ENCODE measurements around the gene SCRN3. TPM values are rescaled to one million over a fixed set of nuclear protein-coding genes. Genes with fewer than 3 reads are reported as not detected.
"Not testable (repeated sequence)": the region's sequence is repeated elsewhere in the genome, so short reads cannot be mapped to it uniquely, and the experiment has no call there.

The SCRN3 gene
- total RNA-seq = 10 to 100 TPM; 16.1 to 17.6 TPM

- CTCF ChIA-PET = no interaction called here
- POLR2A ChIA-PET = interaction anchor here (0.8 kb wide), 1 partner anchor 433 kb away, joined by 4 read pairs; no protein-coding TSS in a partner anchor
These were observed at the start of gene SCRN3 for GRCh38 chr2:174395284-174395968. TSS of gene SCRN3 (plus strand) at chr2:174395730. CDS start at chr2:174398284, 2,554 bp downstream.

GRCh38 chr2:174350018-174350417 is 45.5 kb upstream of the SCRN3 start:
- ChIA-PET POLR2A (no interaction called here), CTCF (interaction anchor here (0.7 kb wide), 1 partner anchor 195 kb away, joined by 3 read pairs; no protein-coding TSS in a partner anchor)

- ChIA-PET POLR2A (no interaction called here), CTCF (no interaction called here)
These were observed 44.8 kb upstream of the SCRN3 start for GRCh38 chr2:174350593-174351181.

GRCh38 chr2:174353004-174353403 is 42.5 kb upstream of the SCRN3 start:
- CTCF ChIA-PET = no interaction called here
- POLR2A ChIA-PET = no interaction called here

GRCh38 chr2:174356347-174356746 is 39.2 kb upstream of the SCRN3 start:
- ChIA-PET CTCF (interaction anchor here (0.7 kb wide), 1 partner anchor 57 kb away, joined by 3 read pairs; no protein-coding TSS in a partner anchor), POLR2A (no interaction called here)

GRCh38 chr2:174359663-174360062 is 35.9 kb upstream of the SCRN3 start:
- POLR2A ChIA-PET, CTCF ChIA-PET: not testable (repeated sequence)

GRCh38 chr2:174362949-174363348 is 32.6 kb upstream of the SCRN3 start:
- CTCF ChIA-PET = interaction anchor here (0.6 to 1.1 kb wide), 2 partner anchors 183 to 913 kb away, joined by 3 read pairs; no protein-coding TSS in a partner anchor
- POLR2A ChIA-PET = no interaction called here

GRCh38 chr2:174363492-174364225 is 31.9 kb upstream of the SCRN3 start:
- CTCF ChIA-PET, POLR2A ChIA-PET: not testable (repeated sequence)

GRCh38 chr2:174364628-174365027 is 30.9 kb upstream of the SCRN3 start:
- POLR2A ChIA-PET = no interaction called here

GRCh38 chr2:174365571-174365970 is 30.0 kb upstream of the SCRN3 start:
- CTCF ChIA-PET = no interaction called here
- POLR2A ChIA-PET = no interaction called here

More at GRCh38 chr2:174364628-174365027, 30.9 kb upstream of the SCRN3 start:
- CTCF ChIA-PET = no interaction called here

- CTCF ChIA-PET = no interaction called here
- POLR2A ChIA-PET = no interaction called here
These were observed 26.8 kb upstream of the SCRN3 start for GRCh38 chr2:174368691-174369090.

- POLR2A ChIA-PET = interaction anchor here (0.7 kb wide), 1 partner anchor 567 kb away, joined by 3 read pairs; no protein-coding TSS in a partner anchor
- CTCF ChIA-PET = no interaction called here
These were observed 18.6 kb upstream of the SCRN3 start for GRCh38 chr2:174376967-174377366.

GRCh38 chr2:174383796-174384195 is 11.7 kb upstream of the SCRN3 start:
- POLR2A ChIA-PET = no interaction called here
- CTCF ChIA-PET = interaction anchor here (0.6 to 0.7 kb wide), 3 partner anchors 595 to 1732 kb away, joined by 3 to 4 read pairs (median 3); no protein-coding TSS in a partner anchor

- ChIA-PET POLR2A (no interaction called here), CTCF (no interaction called here)
These were observed 10.3 kb upstream of the SCRN3 start for GRCh38 chr2:174385201-174385600.

- POLR2A ChIA-PET = not testable (repeated sequence)
- CTCF ChIA-PET = interaction anchor here (1.0 kb wide), 1 partner anchor 37 kb away, joined by 3 read pairs; no protein-coding TSS in a partner anchor
These were observed 6.8 kb upstream of the SCRN3 start for GRCh38 chr2:174388706-174389105.

GRCh38 chr2:174389542-174389941 is 6.0 kb upstream of the SCRN3 start:
- ChIA-PET CTCF (no interaction called here), POLR2A (no interaction called here)

GRCh38 chr2:174390303-174390702 is 5.2 kb upstream of the SCRN3 start:
- POLR2A ChIA-PET = not testable (repeated sequence)

GRCh38 chr2:174392706-174393105 is 2.8 kb upstream of the SCRN3 start:
- CTCF ChIA-PET = no interaction called here
- POLR2A ChIA-PET = no interaction called here

More at GRCh38 chr2:174390303-174390702, 5.2 kb upstream of the SCRN3 start:
- CTCF ChIA-PET = not testable (repeated sequence)

- POLR2A ChIA-PET = interaction anchor here (0.8 kb wide), 1 partner anchor 434 kb away, joined by 4 read pairs; no protein-coding TSS in a partner anchor
- CTCF ChIA-PET = no interaction called here
These were observed 570 bp downstream of the SCRN3 start for GRCh38 chr2:174395969-174396630.

- ChIA-PET POLR2A (no interaction called here), CTCF (no interaction called here)
These were observed 2.2 kb downstream of the SCRN3 start for GRCh38 chr2:174397773-174398172.
